ENCODE data around the gene STARD10.

The STARD10 gene

GRCh38 chr11:72826942-72827480, 33.2 kb upstream of the STARD10 start:
- Histone ChIP-seq H3K27ac (no peak overlapping the region; the same call in 1 of the 2 replicates), H3K36me3 (ENCODE audit: insufficient read depth) (no peaks in the 10 kb centered on the region), H3K79me2 (ENCODE audit: insufficient read depth, low read depth) (no peaks in the 10 kb centered on the region), H2AFZ (ENCODE audit: low read depth) (no peak overlapping the region), H3K4me3 (IDR thresholded peaks at IDR 0.05; ENCODE audit: insufficient read depth, low read depth, low read length) (no peak overlapping the region), H4K20me1 (ENCODE audit: insufficient read depth) (no peaks in the 10 kb centered on the region), H3K4me1 (ENCODE audit: low read depth, poor library complexity, severe bottlenecking) (peaks cover 18% of the 10 kb centered on the region), H3K9ac (no peak overlapping the region), H3K27me3 (ENCODE audit: insufficient read depth, low read depth) (no peaks in the 10 kb centered on the region), H3K4me2 (no peak overlapping the region)
- TF ChIP-seq CTCF (conservative IDR thresholded peaks at IDR 0.05; ENCODE audit: low read depth, low read length) = no peak

GRCh38 chr11:72826191-72826941, 32.5 kb upstream of the STARD10 start:
- no peak overlapping the region for H3K27ac ChIP-seq
- no peaks in the 10 kb centered on the region for H4K20me1 ChIP-seq (ENCODE audit: insufficient read depth)
- H3K4me1 ChIP-seq (ENCODE audit: low read depth, poor library complexity, severe bottlenecking) = peaks cover 23% of the 10 kb centered on the region
- H3K9ac ChIP-seq = no peak overlapping the region
- H3K36me3 ChIP-seq (ENCODE audit: insufficient read depth) = no peaks in the 10 kb centered on the region
- H3K4me2 ChIP-seq = no peak overlapping the region
- no peak for TF ChIP-seq CTCF (conservative IDR thresholded peaks at IDR 0.05; ENCODE audit: low read depth, low read length)
- H3K79me2 ChIP-seq (ENCODE audit: insufficient read depth, low read depth) = no peaks in the 10 kb centered on the region
- H3K4me3 ChIP-seq (IDR thresholded peaks at IDR 0.05; ENCODE audit: insufficient read depth, low read depth, low read length) = no peak overlapping the region
- H2AFZ ChIP-seq (ENCODE audit: low read depth) = no peak overlapping the region
- H3K27me3 ChIP-seq (ENCODE audit: insufficient read depth, low read depth) = no peaks in the 10 kb centered on the region

GRCh38 chr11:72825661-72826060, 31.8 kb upstream of the STARD10 start:
- no peaks in the 10 kb centered on the region for H3K36me3 ChIP-seq (ENCODE audit: insufficient read depth)
- H3K27me3 ChIP-seq (ENCODE audit: insufficient read depth, low read depth) = no peaks in the 10 kb centered on the region
- no peaks in the 10 kb centered on the region for H3K79me2 ChIP-seq (ENCODE audit: insufficient read depth, low read depth)
- no peak overlapping the region for H3K4me3 ChIP-seq (IDR thresholded peaks at IDR 0.05; ENCODE audit: insufficient read depth, low read depth, low read length)
- H2AFZ ChIP-seq (ENCODE audit: low read depth) = no peak overlapping the region
- no peak overlapping the region for H3K27ac ChIP-seq
- H4K20me1 ChIP-seq (ENCODE audit: insufficient read depth) = no peaks in the 10 kb centered on the region
- peaks cover 26% of the 10 kb centered on the region for H3K4me1 ChIP-seq (ENCODE audit: low read depth, poor library complexity, severe bottlenecking)
- no peak overlapping the region for H3K4me2 ChIP-seq
- TF ChIP-seq CTCF (conservative IDR thresholded peaks at IDR 0.05; ENCODE audit: low read depth, low read length) = no peak
- H3K9ac ChIP-seq = no peak overlapping the region

- Histone ChIP-seq H3K36me3 (ENCODE audit: insufficient read depth) (no peaks in the 10 kb centered on the region), H3K4me2 (no peak overlapping the region), H3K27ac (no peak overlapping the region), H3K9ac (no peak overlapping the region), H4K20me1 (ENCODE audit: insufficient read depth) (no peaks in the 10 kb centered on the region), H3K27me3 (ENCODE audit: insufficient read depth, low read depth) (no peaks in the 10 kb centered on the region), H3K4me1 (ENCODE audit: low read depth, poor library complexity, severe bottlenecking) (peaks cover 26% of the 10 kb centered on the region), H3K4me3 (IDR thresholded peaks at IDR 0.05; ENCODE audit: insufficient read depth, low read depth, low read length) (no peak overlapping the region), H3K79me2 (ENCODE audit: insufficient read depth, low read depth) (no peaks in the 10 kb centered on the region), H2AFZ (ENCODE audit: low read depth) (no peak overlapping the region)
- no peak for TF ChIP-seq CTCF (conservative IDR thresholded peaks at IDR 0.05; ENCODE audit: low read depth, low read length)
Observed at GRCh38 chr11:72824811-72825505, 31.1 kb upstream of the STARD10 start.
